ENCODE measurements around the gene ZNF148.

GRCh38 chr3:125331243-125331642, 43.9 kb downstream of the ZNF148 start:
- TF ChIP-seq POLR2A (IDR thresholded peaks at IDR 0.05) (no peak), CTCF (IDR thresholded peaks at IDR 0.05) (no peak), POLR2AphosphoS5 (IDR thresholded peaks at IDR 0.05) (no peak)

Data from sigmoid colon (tissue), 4 donors.